Astrocyte of the hippocampus (primary cell): Measurements from ENCODE around the gene PGAM2.
A peak's percentile ranks its signal among the peaks of the same experiment; 100 is the strongest.
"Not testable (repeated sequence)": the region's sequence is repeated elsewhere in the genome, so short reads cannot be mapped to it uniquely, and the experiment has no call there.

ENCODE experiments used
- DNase-seq: peaks from one replicate; pipeline ENCODE4 v3.0.0; 2011; ENCODE audit warnings: low read depth, low spot score

PGAM2 gene

GRCh38 chr7:44031319-44031718, 34.0 kb downstream of the PGAM2 start:
- not testable (repeated sequence) for DNase-seq

DNA sequence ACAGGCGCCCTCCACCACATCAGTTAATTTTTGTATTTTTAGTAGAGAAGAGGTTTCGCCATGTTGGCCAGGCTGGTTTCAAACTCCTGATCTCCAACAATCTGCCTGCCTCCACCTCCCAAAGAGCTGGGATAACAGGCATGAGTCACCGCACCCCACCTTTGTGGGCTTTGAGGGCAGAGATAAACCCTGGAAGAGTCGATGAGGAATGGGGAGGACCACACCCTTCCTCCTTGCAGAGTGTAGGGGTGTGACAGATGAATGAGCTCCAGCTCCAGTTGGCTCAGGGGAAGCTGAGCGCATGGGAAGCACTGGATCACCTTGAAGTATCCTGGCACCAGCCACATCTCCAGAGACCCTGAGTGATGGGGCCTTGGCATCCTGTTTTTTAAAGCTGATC, 35.3 kb downstream of the PGAM2 start:
- not testable (repeated sequence) for DNase-seq

- DNase-seq: not testable (repeated sequence)
Measured at GRCh38 chr7:44029433-44029832, 35.9 kb downstream of the PGAM2 start.

GRCh38 chr7:44022796-44023467, 42.4 kb downstream of the PGAM2 start:
- DNase-seq: not testable (repeated sequence)

GRCh38 chr7:44022069-44022468, 43.3 kb downstream of the PGAM2 start:
- DNase-seq: not testable (repeated sequence)

DNA sequence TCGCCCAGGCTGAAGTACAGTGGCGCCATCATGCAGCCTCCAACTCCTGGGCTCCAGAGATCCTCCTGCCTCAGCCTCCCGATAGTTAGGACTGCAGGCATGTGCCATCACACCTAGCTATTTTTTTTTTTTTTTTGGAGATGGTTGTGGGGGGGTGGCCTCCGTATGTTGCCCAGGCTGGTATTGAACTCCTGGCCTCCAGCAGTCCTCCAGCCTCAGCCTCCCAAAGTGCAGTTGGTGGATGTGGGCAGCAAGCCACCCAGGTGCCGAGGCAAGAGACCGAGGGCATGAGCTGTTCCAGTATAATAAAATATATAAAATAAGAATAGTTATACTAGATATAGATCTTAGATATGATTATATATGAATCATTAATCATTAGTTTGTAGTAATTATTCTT, 45.5 kb downstream of the PGAM2 start:
- not testable (repeated sequence) for DNase-seq

- DNase-seq: peak; percentile 99
Measured at GRCh38 chr7:44018857-44019807, 46.2 kb downstream of the PGAM2 start.

- DNase-seq: peak; percentile 70
Measured at GRCh38 chr7:44015090-44015489, 50.3 kb downstream of the PGAM2 start.
